ENCODE measurements around the gene SERPINE2.

SERPINE2 gene

DNA sequence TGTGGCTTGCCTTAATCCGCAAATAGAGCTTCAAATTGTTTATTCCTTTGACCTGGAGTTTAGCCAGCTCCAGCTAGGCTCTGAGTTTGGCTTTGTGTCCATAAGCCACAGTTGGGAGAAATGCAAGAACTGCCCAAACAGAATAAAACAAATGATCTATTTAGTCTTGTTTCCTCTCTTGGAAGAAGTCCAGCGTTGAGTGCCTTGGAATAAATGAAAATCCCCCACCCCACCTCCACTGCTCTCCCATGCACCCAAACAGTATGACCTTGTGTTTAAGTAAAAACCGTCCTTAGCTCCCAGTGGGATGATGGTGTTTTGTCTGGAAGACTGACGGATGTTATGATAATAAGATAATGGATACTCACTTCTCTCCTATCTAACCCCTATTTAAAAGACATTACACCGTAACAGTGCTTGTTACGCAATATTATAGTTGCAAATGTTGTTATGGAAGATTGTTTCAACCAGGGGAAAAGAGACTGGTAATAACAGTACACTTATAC lies 3.2 kb upstream of the SERPINE2 start:
- DNase-seq = no peak

GRCh38 chr2:224041554-224041953 lies 2.5 kb upstream of the SERPINE2 start:
- DNase-seq = peak in 1 of 2 experiments; percentile 5

DNA sequence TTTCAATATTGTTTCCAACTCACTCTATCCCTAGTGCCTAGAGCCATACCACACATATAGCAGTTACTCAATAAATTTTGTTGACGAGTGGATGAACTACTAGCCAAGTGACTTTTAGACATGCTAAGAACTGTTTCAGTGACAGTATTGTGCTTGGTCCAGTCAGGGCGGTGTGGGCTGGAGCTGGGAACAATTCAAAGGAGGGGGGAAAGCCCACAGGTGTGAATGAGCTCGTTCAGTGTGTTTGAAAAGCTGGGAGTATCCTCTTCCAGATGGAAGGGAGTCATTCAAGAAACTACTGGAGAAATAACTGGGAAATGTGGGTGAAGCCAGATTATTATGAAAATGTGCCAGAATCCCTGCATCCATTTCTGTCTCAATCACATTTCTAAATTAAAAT lies 1.7 kb upstream of the SERPINE2 start:
- DNase-seq = no peak

- no peak for DNase-seq
These were observed 819 bp upstream of the SERPINE2 start for GRCh38 chr2:224039770-224040440.

DNA sequence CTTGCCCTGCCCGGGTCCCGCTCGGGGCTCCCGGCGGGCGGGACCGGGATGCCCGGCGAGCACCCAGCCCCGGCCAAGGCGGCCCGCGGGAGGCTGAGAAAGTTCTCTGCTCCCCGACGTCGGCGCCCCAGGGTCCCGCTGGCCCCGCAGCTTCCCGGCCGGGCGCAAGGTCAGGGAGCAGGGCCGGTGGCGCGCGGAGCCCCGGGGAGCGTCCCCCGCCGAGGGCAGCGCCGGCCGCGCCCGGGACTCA lies 331 bp downstream of the SERPINE2 start:
- no peak for DNase-seq

DNA sequence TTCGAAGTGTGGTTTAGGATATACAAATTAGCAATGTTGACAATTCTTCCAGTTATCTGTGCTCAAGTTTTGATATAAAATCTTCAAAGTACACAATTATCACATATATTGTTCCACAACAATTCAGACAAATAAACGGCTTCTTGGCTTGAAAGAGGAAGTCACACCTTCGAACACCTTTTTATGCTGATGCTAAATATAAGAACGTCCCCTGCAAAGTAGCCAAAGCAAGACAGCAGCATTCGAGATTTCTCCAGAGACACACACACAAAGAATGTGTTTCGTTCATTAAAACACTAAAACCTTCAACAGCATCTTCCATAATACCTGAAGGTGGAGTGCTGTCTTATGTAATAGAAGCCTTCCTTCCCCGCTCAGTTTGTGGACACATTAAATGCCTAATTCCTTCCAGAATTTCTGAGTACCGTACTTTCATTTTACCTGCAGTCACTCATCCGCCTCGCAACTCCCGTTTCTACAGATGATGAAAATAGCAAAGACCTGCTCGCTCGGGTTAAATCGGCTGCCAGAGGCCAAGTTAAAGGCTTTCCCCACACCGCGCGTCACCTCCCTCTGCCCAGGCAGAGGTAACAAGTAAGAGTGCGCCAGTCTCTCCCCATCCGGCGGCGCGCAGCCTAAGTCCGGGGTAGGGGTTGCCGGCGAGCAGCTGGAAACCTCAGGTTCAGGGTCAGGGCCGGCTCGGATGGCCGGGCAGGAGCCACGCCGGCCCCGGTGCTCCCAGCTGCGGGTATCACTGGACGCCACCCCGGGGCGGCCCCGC lies 847 bp downstream of the SERPINE2 start:
- DNase-seq = peak in 1 of 2 experiments; percentile 6

GRCh38 chr2:224036731-224037361 lies 2.2 kb downstream of the SERPINE2 start:
- no peak for DNase-seq

- DNase-seq = peak in 1 of 2 experiments; percentile 31
These were observed 5.1 kb downstream of the SERPINE2 start for GRCh38 chr2:224034017-224034416.

DNA sequence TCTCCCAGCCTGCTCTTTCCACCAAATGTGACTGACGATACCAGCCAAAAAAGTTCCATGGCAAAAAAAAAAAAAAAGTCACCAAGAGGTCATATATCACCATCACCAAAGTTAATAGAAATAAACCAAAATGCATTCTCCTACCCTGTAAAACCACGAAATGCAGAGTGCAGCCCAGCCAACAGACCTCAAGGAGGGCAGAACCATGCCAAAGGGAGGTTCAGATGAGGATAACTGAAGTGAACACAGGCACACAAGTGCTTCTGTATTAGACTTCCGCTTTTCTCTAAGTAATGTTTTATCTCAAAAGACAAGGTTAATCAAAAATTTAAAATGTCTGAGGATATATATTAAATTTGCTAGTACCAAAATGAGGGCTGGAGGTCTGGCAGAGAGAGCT lies 5.5 kb downstream of the SERPINE2 start:
- peak; percentile 54 to 57 for DNase-seq

DNA sequence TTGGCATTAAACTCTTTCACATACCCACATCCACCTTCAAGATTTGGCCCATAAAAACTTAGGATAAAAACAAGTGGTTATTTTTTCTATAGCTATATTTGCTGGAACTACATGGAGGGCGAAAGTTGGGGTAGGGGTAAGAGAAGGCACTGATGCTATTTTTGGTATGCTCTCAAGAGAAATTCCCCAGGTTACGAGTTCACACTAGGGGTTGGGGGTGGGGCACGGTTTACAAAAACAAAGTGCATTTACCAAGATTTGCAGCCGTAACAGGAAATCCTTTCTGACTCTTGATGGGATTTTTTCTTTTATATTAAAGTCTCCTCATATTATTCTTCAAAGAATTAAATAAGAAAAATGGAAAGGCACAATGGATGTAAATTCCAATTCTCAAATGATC lies 6.8 kb downstream of the SERPINE2 start:
- no peak for DNase-seq

- DNase-seq = no peak
These were observed 7.6 kb downstream of the SERPINE2 start for GRCh38 chr2:224031358-224031970.

- DNase-seq = no peak
These were observed 8.3 kb downstream of the SERPINE2 start for GRCh38 chr2:224030786-224031185.

GRCh38 chr2:224029876-224030275 lies 9.2 kb downstream of the SERPINE2 start:
- DNase-seq = no peak

GRCh38 chr2:224027931-224028330 lies 11.2 kb downstream of the SERPINE2 start:
- DNase-seq = no peak

DNA sequence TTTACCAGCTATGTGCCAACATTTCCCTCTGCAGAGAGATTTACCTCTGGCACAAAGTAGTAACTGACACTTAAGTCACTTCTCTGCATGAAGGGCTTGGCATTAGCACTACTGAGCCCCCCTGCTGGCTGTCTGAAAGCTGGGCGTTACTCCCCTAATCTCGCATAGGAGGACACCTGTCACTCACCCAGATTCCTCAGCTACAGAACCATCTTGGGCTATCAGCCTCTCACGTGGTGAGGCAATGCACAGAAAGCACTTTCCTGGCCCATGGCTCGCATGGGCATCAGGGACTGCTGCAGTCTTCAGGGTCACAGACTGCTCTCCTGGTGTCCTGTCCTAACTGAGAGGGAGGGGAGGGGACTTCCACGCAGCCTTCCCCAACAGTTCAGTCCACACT lies 12.0 kb downstream of the SERPINE2 start:
- DNase-seq = no peak

DNA sequence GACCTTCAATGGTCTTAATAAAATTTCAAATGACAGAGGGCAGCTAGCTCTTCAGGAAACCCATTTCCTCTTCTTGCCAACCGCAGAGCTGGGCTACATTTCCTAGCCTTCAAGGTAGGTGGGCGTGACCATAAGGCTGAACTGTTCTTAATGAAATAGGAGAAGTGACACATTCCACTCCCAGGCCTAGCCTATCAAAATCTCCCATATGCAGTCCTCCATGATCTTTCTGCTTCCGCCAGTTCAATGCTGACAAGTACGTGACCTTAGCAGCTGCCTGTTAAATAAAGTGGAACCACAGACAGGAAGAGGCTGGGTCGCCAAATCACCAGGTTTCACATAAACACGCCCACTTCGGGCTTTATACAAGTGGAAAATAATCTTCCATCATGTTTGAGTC lies 13.2 kb downstream of the SERPINE2 start:
- peak; percentile 98 to 99 for DNase-seq

- DNase-seq = no peak
These were observed 14.8 kb downstream of the SERPINE2 start for GRCh38 chr2:224024270-224024669.

DNA sequence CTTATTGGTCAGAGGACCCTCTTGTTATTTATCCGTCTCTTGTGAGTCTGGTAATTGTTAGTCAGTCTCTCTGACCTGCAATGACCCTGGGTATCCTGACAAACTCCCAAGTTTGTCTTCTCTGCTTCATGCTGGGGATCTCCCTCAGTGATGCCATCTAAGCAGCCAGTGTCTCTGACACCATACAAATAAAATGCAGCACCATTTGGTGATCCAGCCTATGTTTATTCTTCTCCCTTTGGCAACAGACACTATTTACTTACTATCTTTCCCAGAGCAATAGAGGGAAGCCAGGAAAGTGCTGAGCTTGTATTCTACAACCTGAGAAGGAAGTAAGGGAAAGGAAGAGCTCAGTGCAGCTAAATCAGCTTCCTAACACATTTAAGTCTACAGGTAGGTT lies 15.9 kb downstream of the SERPINE2 start:
- DNase-seq = no peak

GRCh38 chr2:224022486-224022885 lies 16.6 kb downstream of the SERPINE2 start:
- DNase-seq = no peak

DNA sequence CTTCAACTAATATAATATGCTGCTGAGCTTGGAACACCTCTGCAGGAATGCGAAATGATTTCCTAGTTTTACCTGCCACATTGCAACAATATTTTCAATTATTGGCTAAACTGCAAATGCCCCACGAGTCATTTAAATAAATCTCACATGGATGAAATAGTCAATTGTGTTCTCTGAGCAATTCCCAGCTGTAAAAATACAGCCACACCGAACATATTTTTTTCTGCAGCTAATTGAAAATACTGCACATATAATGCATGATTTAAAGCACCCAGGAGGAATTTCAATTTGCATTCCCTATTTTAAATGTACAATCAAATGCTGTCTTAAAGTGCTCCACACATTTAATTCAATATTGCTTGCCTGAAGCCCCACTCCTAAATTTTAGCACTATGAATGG lies 18.6 kb downstream of the SERPINE2 start:
- no peak for DNase-seq

DNA sequence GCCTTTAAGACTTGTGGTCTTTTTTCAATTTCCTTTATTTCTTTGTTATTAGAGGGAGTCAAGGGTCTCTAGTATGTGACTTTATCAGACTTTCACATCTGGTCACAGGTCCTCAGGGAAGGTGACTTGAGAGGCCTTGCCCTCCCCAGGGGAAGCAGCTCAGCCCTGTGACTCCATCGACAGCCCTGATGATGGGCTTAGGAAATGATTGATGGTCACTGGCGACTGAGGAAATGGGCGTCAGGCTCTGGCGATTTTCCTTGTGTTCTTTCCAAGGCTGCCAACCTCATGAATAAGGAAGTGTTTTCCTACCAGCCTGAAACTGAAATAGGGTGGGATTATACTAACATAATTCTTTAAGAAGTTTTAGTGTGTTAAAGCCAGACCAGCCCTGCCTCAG lies 21.1 kb downstream of the SERPINE2 start:
- DNase-seq = no peak

DNA sequence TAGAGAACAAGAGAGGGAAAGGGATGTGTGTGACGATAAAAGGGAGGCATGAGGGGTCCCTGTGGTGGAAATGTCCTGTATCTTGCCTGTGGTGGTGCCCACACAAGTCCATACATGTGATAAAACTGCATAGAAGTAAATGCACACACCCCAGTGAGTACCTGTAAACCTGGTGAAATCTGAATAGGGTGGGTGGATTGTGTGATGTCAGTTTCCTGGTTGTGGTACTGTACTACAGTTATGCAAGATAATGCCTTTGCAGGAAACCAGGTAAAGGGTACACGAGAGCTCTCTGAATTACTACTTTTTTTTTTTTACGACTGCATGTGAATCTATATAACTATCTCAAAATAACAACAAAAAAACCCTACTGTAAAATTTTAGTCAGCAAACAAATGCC lies 22.1 kb downstream of the SERPINE2 start:
- DNase-seq = no peak

DNA sequence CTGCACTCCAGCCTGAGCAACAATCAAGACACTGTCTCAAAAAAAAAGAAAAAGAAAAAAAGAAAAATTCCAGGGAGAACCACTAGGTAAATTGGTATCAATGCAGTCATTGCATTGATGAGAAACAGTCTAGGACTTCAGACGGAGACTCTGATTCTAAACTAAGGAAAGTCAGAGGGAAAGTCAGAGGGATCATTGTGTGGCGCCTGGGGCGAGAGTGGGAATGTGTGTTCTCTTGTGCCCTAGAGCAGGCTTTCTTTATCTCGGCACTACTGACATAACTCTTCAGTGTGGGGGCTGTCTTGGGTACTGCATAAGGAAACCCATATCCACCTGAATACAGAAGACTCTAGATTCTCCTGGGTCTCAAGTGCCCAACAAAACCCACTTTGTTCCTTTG lies 24.8 kb downstream of the SERPINE2 start:
- DNase-seq = no peak

GRCh38 chr2:224011837-224012236 lies 27.2 kb downstream of the SERPINE2 start:
- DNase-seq = no peak

Data from AML-193 (cell line).